IMR-90 (cell line): ENCODE data around the gene PRR5L. TPM values are rescaled to one million over a fixed set of nuclear protein-coding genes. Genes with fewer than 3 reads are reported as not detected.
A peak's percentile ranks its signal among the peaks of the same experiment; 100 is the strongest.

Source experiments
- ATAC-seq: fragments of 200-7000 bp; cut with Tn5 transposase; 2 replicates; pipeline ENCODE4 v1.9.1; 2020; ENCODE audit warnings: low read depth, mild to moderate bottlenecking, moderate library complexity
- BruUV-seq: library from RNA; stranded (reverse); fragments of 400-500 nt; replicated peaks from 2 replicates; lab custom pipeline; 2021; lab: Mats Ljungman, UMichigan
- CTCF ChIA-PET: fragments of 300-600 bp; formaldehyde crosslinking; extraction: SDS; loops from one replicate; lab custom pipeline; 2021; ENCODE audit warnings: antibody characterized with exemption; lab: Yijun Ruan, JAX
- POLR2A ChIA-PET: fragments of 300-600 bp; sonication (Branson Sonifier 250); formaldehyde crosslinking; loops from one replicate; lab custom pipeline; 2022; ENCODE audit warnings: antibody characterized with exemption; ENCODE audit not compliant: unreplicated experiment; lab: Charles Lee
- DNase-seq: peaks from one replicate; pipeline ENCODE4 v3.0.0; 2013
- H2AFZ ChIP-seq: replicated peaks from 2 replicates; pipeline ENCODE3; 2013; ENCODE audit warnings: low read length, mild to moderate bottlenecking; ENCODE audit not compliant: poor library complexity
- H2AK5ac ChIP-seq: 2 replicates; pipeline ENCODE4 v1.6.1; 2013; ENCODE audit warnings: low read depth, low read length, inconsistent platforms
- H2AK9ac ChIP-seq: replicated peaks from 2 replicates; pipeline ENCODE3; 2013; ENCODE audit warnings: mild to moderate bottlenecking, low read depth, low read length, moderate library complexity; ENCODE audit not compliant: poor library complexity
- H2BK120ac ChIP-seq: 2 replicates; pipeline ENCODE4 v1.6.1; 2013; ENCODE audit warnings: low read depth, low read length, inconsistent platforms
- H2BK15ac ChIP-seq: 3 replicates; pipeline ENCODE4 v1.6.1; 2013; ENCODE audit warnings: low read depth, low read length, inconsistent platforms
- H2BK20ac ChIP-seq: 2 replicates; pipeline ENCODE4 v1.6.1; 2013; ENCODE audit warnings: low read depth, mild to moderate bottlenecking, inconsistent platforms, low read length, moderate library complexity
- H2BK5ac ChIP-seq: 2 replicates; pipeline ENCODE4 v1.6.1; 2013; ENCODE audit warnings: mild to moderate bottlenecking, low read depth, low read length, inconsistent platforms; ENCODE audit not compliant: poor library complexity, severe bottlenecking
- H3K14ac ChIP-seq: replicated peaks from 2 replicates; pipeline ENCODE4 v1.6.1; 2013; ENCODE audit warnings: low read depth, low read length, inconsistent platforms
- H3K18ac ChIP-seq: 2 replicates; pipeline ENCODE4 v1.6.1; 2013; ENCODE audit warnings: low read depth, low read length, control low read depth
- H3K23ac ChIP-seq: 2 replicates; pipeline ENCODE4 v1.6.1; 2013; ENCODE audit warnings: low read depth, low read length, inconsistent platforms
- H3K27ac ChIP-seq: 2 replicates; pipeline ENCODE4 v1.5.1; 2013; ENCODE audit warnings: mild to moderate bottlenecking, control low read depth, low read length; ENCODE audit not compliant: insufficient read depth
- H3K27me3 ChIP-seq: 2 replicates; pipeline ENCODE4 v1.6.1; 2013; ENCODE audit warnings: low read length; ENCODE audit not compliant: control insufficient read depth, insufficient read depth
- H3K36me3 ChIP-seq: 2 replicates; pipeline ENCODE4 v1.6.1; 2013; ENCODE audit warnings: low read length, mixed read lengths; ENCODE audit not compliant: control insufficient read depth, insufficient read depth
- H3K4ac ChIP-seq: 2 replicates; pipeline ENCODE4 v1.6.1; 2013; ENCODE audit warnings: low read depth, low read length, inconsistent platforms
- H3K4me1 ChIP-seq: 2 replicates; pipeline ENCODE4 v1.6.1; 2013; ENCODE audit warnings: low read length, mixed read lengths; ENCODE audit not compliant: control insufficient read depth, insufficient read depth
- H3K4me2 ChIP-seq: 2 replicates; pipeline ENCODE4 v1.6.1; 2013; ENCODE audit warnings: low read depth, mild to moderate bottlenecking, control low read depth, low read length, moderate library complexity
- H3K4me3 ChIP-seq: 2 replicates; pipeline ENCODE4 v1.5.1; 2013; ENCODE audit warnings: low read depth, mild to moderate bottlenecking, control low read depth, low read length, moderate library complexity; ENCODE audit not compliant: insufficient read depth
- H3K56ac ChIP-seq: 2 replicates; pipeline ENCODE4 v1.6.1; 2013; ENCODE audit warnings: low read length, inconsistent platforms; ENCODE audit not compliant: insufficient read depth; ENCODE audit errors: extremely low read depth
- H3K79me1 ChIP-seq, 2 experiments: 2 replicates each; pipeline ENCODE4 v1.6.1; 2013; ENCODE audit warnings: low read length in 2 of 2, inconsistent platforms in 1 of 2, low read depth in 1 of 2
- H3K9ac ChIP-seq: 2 replicates; pipeline ENCODE4 v1.6.1; 2013; ENCODE audit warnings: low read depth, low read length, control low read depth
- H3K9me1 ChIP-seq: 2 replicates; pipeline ENCODE4 v1.6.1; 2013; ENCODE audit warnings: low read length, inconsistent platforms; ENCODE audit not compliant: insufficient read depth
- H3K9me3 ChIP-seq: 2 replicates; pipeline ENCODE4 v1.6.1; 2013; ENCODE audit warnings: low read length; ENCODE audit not compliant: control insufficient read depth, insufficient read depth
- H4K20me1 ChIP-seq: 2 replicates; pipeline ENCODE4 v1.6.1; 2013; ENCODE audit warnings: low read length, inconsistent platforms; ENCODE audit not compliant: insufficient read depth
- H4K5ac ChIP-seq: 2 replicates; pipeline ENCODE4 v1.6.1; 2013; ENCODE audit warnings: mild to moderate bottlenecking, low read depth, low read length, control low read depth
- H4K8ac ChIP-seq, 2 experiments: 2 replicates each; pipeline ENCODE4 v1.6.1; 2013; ENCODE audit warnings: low read depth in 2 of 2, low read length in 2 of 2, control low read depth in 1 of 2, inconsistent platforms in 1 of 2
- H4K91ac ChIP-seq: 2 replicates; pipeline ENCODE4 v1.6.1; 2013; ENCODE audit warnings: low read depth, low read length, inconsistent platforms; ENCODE audit not compliant: insufficient read depth
- CEBPB ChIP-seq: IDR thresholded peaks from 2 replicates; pipeline ENCODE4 v1.6.1; 2012; ENCODE audit warnings: low read depth, low read length, improper control_type of control experiment
- CHD1 ChIP-seq: IDR thresholded peaks from 2 replicates; pipeline ENCODE4 v1.6.1; 2012; ENCODE audit warnings: low read depth, low read length, improper control_type of control experiment
- CTCF ChIP-seq: conservative IDR thresholded peaks from 2 replicates; pipeline ENCODE4 v1.5.1; 2012; ENCODE audit warnings: mild to moderate bottlenecking, low read depth, low read length, improper control_type of control experiment
- MAFK ChIP-seq: IDR thresholded peaks from 2 replicates; pipeline ENCODE4 v1.6.1; 2012; ENCODE audit warnings: low read depth, low read length, improper control_type of control experiment
- MAZ ChIP-seq: IDR thresholded peaks from 2 replicates; pipeline ENCODE4 v1.6.1; 2012; ENCODE audit warnings: low read depth, mild to moderate bottlenecking, low read length, improper control_type of control experiment, moderate library complexity, borderline replicate concordance
- MXI1 ChIP-seq: IDR thresholded peaks from 2 replicates; pipeline ENCODE4 v1.6.1; 2012; ENCODE audit warnings: low read depth, mild to moderate bottlenecking, low read length, moderate library complexity, borderline replicate concordance
- NFE2L2 ChIP-seq: fragments of 150-350 bp; IDR thresholded peaks from 2 replicates; pipeline ENCODE4 v1.6.1; 2016; ENCODE audit warnings: low read depth, mild to moderate bottlenecking, low read length
- POLR2A ChIP-seq: IDR thresholded peaks from 2 replicates; pipeline ENCODE4 v1.6.1; 2012; ENCODE audit warnings: mild to moderate bottlenecking, low read depth, low read length
- RCOR1 ChIP-seq: IDR thresholded peaks from 2 replicates; pipeline ENCODE4 v1.6.1; 2012; ENCODE audit warnings: mild to moderate bottlenecking, low read length, improper control_type of control experiment; ENCODE audit not compliant: insufficient replicate concordance
- SMC3 ChIP-seq: fragments of 150-350 bp; IDR thresholded peaks from 2 replicates; pipeline ENCODE4 v1.6.1; 2016; ENCODE audit warnings: low read depth, mild to moderate bottlenecking, antibody characterized with exemption, low read length, moderate library complexity
- WGBS, 2 experiments: methylation state at CpG; one replicate each; pipeline versions ENCODE4 v1.1.5 to v1.1.7; 2013; ENCODE audit warnings: missing lambda C conversion rate in 2 of 2; ENCODE audit not compliant: insufficient read length in 1 of 2; ENCODE audit errors: extremely low coverage in 2 of 2; 5-methylcytosine and 5-hydroxymethylcytosine counted together
- dilution Hi-C: fragments of 300-500 bp; cut with HindIII; formaldehyde crosslinking; loops from one replicate; pipeline ENCODE4 v1.14.3; 2018; ENCODE audit warnings: low sequenced_read_pairs; ENCODE audit not compliant: unreplicated experiment
- in situ Hi-C: fragments of 300-500 bp; cut with MboI; formaldehyde crosslinking; loops from 3 replicates; pipeline ENCODE4 v1.14.3; 2019; ENCODE audit warnings: low sequenced_read_pairs, inconsistent platforms, mixed read lengths
- intact Hi-C: fragments of 100-400 bp; cut with micrococcal nuclease; formaldehyde crosslinking; loops from 2 replicates; pipeline ENCODE4 v1.10.0; 2022
- polyA plus RNA-seq, 3 experiments: library from polyadenylated mRNA; depleted of rRNA; stranded (reverse); fragments of >200 nt; gene quantifications; 2 replicates each; pipeline ENCODE4 v1.2.3, GENCODE V29; 2012; ENCODE audit warnings: low replicate concordance in 1 of 3
- total RNA-seq: library from RNA; depleted of rRNA; stranded (reverse); fragments of >200 nt; gene quantifications from 2 replicates; pipeline ENCODE4 v1.2.3, GENCODE V29; 2012
- TF ChIP-seq, protein P1 (sequence below): fragments of 150-350 bp; IDR thresholded peaks from 2 replicates; pipeline ENCODE4 v1.6.1; 2016; ENCODE audit warnings: low read depth, mild to moderate bottlenecking, low read length, moderate library complexity, borderline replicate concordance

PRR5L gene
- total and polyA plus RNA-seq, 2 of the 4 experiments (the other 2 are of a cell fraction) = 2.9 to 3.6 TPM

- POLR2A ChIA-PET = no interaction called here
Observed at GRCh38 chr11:36509694-36510593, 213.9 kb downstream of the PRR5L start, which contains the start of gene TRAF6. Gene TRAF6 (minus strand): TSS chr11:36510272. CDS start chr11:36501515, 8,757 bp downstream.

More at GRCh38 chr11:36509694-36510593, 213.9 kb downstream of the PRR5L start, which contains the start of gene TRAF6:
- peak within 1 kb of the TSS; percentile 84 for H2AK5ac ChIP-seq
- H2AFZ ChIP-seq = peak within 1 kb of the TSS; percentile 100
- peak within 1 kb of the TSS; percentile 97 for H2BK5ac ChIP-seq
- H2BK15ac ChIP-seq = peak within 1 kb of the TSS; percentile 50; the same call in 1 of the 3 replicates
- H3K14ac ChIP-seq = peak within 1 kb of the TSS; percentile 99
- dilution Hi-C loops (no loop called here), in situ Hi-C loops (no loop called here), intact Hi-C loops (no loop called here)
- peaks cover 15% of the 10 kb centered on the region for H4K20me1 ChIP-seq
- peak within 1 kb of the TSS; percentile 97 for H3K9ac ChIP-seq
- H3K27me3 ChIP-seq = no peaks in the 10 kb centered on the region
- peak within 1 kb of the TSS; percentile 97 for H3K27ac ChIP-seq
- BruUV-seq = no TSS peak
- no peaks in the 10 kb centered on the region for H3K9me1 ChIP-seq
- H3K4me1 ChIP-seq = no peaks in the 10 kb centered on the region
- CTCF ChIA-PET = interaction anchor here (0.6 to 2.0 kb wide), 4 partner anchors 9 to 112 kb away, joined by 3 to 6 read pairs (median 3); no protein-coding TSS in a partner anchor
- peak within 1 kb of the TSS; percentile 80 for H3K56ac ChIP-seq
- H4K8ac ChIP-seq = peak within 1 kb of the TSS; percentile 78 to 99
- H3K79me1 ChIP-seq = peaks cover 0 to 40% of the 10 kb centered on the region in 2 experiments; a peak in 2 of 4 replicates
- WGBS, 2 experiments = 0% methylated on average over 31 of the region's 81 CpGs; no CpG with 5 or more reads in 1 of the 2 experiments
- peak within 1 kb of the TSS; percentile 98 for H4K5ac ChIP-seq
- peak; percentile 74 for DNase-seq
- peak within 1 kb of the TSS; percentile 90 for H3K18ac ChIP-seq
- peak within 1 kb of the TSS; percentile 95 for H3K4me3 ChIP-seq
- H2BK120ac ChIP-seq = peak within 1 kb of the TSS; percentile 97
- no peak; the same call in 1 of the 2 replicates for TF ChIP-seq SMC3
- no peak for TF ChIP-seq CEBPB
- peak; percentile 80 for TF ChIP-seq MAZ
- no peak for TF ChIP-seq CHD1
- TF ChIP-seq RCOR1 = no peak
- TF ChIP-seq POLR2A = peak; percentile 89
- TF ChIP-seq MXI1 = peak; percentile 24; the same call in 1 of the 2 replicates
- TF ChIP-seq CTCF = peak; percentile 80
- no peak for TF ChIP-seq NFE2L2
- TF ChIP-seq MAFK = no peak
- TF ChIP-seq, protein P1, sequence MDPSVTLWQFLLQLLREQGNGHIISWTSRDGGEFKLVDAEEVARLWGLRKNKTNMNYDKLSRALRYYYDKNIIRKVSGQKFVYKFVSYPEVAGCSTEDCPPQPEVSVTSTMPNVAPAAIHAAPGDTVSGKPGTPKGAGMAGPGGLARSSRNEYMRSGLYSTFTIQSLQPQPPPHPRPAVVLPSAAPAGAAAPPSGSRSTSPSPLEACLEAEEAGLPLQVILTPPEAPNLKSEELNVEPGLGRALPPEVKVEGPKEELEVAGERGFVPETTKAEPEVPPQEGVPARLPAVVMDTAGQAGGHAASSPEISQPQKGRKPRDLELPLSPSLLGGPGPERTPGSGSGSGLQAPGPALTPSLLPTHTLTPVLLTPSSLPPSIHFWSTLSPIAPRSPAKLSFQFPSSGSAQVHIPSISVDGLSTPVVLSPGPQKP = no peak
- peak within 1 kb of the TSS; percentile 94 for H4K91ac ChIP-seq
- H2BK20ac ChIP-seq = peak within 1 kb of the TSS; percentile 51; the same call in 1 of the 2 replicates
- 0 out of 2 replicates have a peak, but pooled peaks cover 2% of the 10 kb centered on the region for H3K9me3 ChIP-seq
- H2AK9ac ChIP-seq = peak within 1 kb of the TSS; percentile 98
- H3K23ac ChIP-seq = peak within 1 kb of the TSS; percentile 100
- peak within 1 kb of the TSS; percentile 93 for H3K4me2 ChIP-seq
- peak within 1 kb of the TSS; percentile 100 for H3K4ac ChIP-seq
- no peaks in the 10 kb centered on the region; the same call in 1 of the 2 replicates for H3K36me3 ChIP-seq
- peak; percentile 95 for ATAC-seq
